HCT116 (cell line): ENCODE measurements around the gene DMBT1. TPM values are rescaled to one million over a fixed set of nuclear protein-coding genes. Genes with fewer than 3 reads are reported as not detected.

ENCODE experiments used
- ATAC-seq: fragments of 200-7000 bp; cut with Tn5 transposase; 2 replicates; pipeline ENCODE4 v1.9.1; 2020; ENCODE audit warnings: mild to moderate bottlenecking, moderate library complexity
- BruUV-seq: library from RNA; stranded (reverse); fragments of 400-500 nt; replicated peaks from 2 replicates; lab custom pipeline; 2021; lab: Mats Ljungman, UMichigan
- CTCF ChIA-PET: fragments of 300-600 bp; sonication (Branson Sonifier 250); formaldehyde crosslinking; loops from one replicate; lab custom pipeline; 2021; ENCODE audit warnings: antibody characterized with exemption; lab: Charles Lee
- POLR2A ChIA-PET: fragments of 300-600, 350-600 bp; sonication (Branson Sonifier 250); formaldehyde crosslinking; loops from one replicate; lab custom pipeline; 2021; ENCODE audit warnings: antibody characterized with exemption; lab: Charles Lee
- RAD21 ChIA-PET, 2 experiments: fragments of 300-600 bp; sonication (Branson Sonifier 250); formaldehyde crosslinking; loops; one replicate each; lab custom pipeline; 2023; ENCODE audit warnings: low total read pairs in 2 of 2; ENCODE audit not compliant: uncharacterized antibody in 2 of 2, unreplicated experiment in 2 of 2, low non-redundant PET in 1 of 2; lab: Charles Lee
- DNase-seq: peaks from one replicate; pipeline ENCODE4 v3.0.0-alpha.2; 2010; ENCODE audit warnings: low read depth, low spot score
- H2AFZ ChIP-seq: fragments of 200-600 bp; shearing (Covaris generic), sonication (generic); 2 replicates; pipeline ENCODE4 v1.6.1; 2017; ENCODE audit warnings: low read depth, mixed run types, mixed read lengths, antibody characterized with exemption, low read length; ENCODE audit not compliant: poor library complexity, severe bottlenecking
- H3K27ac ChIP-seq: 2 replicates; pipeline ENCODE4 v1.5.1; 2012; ENCODE audit warnings: low read depth, low read length
- H3K27me3 ChIP-seq: fragments of 200-600 bp; sonication (generic); 2 replicates; pipeline ENCODE4 v1.6.1; 2016; ENCODE audit warnings: mixed run types, low read length, mixed read lengths; ENCODE audit not compliant: insufficient read depth
- H3K36me3 ChIP-seq, 2 experiments: fragments of 200-500 bp in 1 of 2; fragments of 200-600 bp in 1 of 2; sonication (Bioruptor generic) in 1 of 2; sonication (generic) in 1 of 2; 2 replicates each; pipeline versions ENCODE4 v1.5.1 to v1.6.1; 2014 to 2016; ENCODE audit warnings: low read length in 2 of 2, inconsistent platforms in 1 of 2, mixed read lengths in 1 of 2, mixed run types in 1 of 2; ENCODE audit not compliant: insufficient read depth in 2 of 2, control insufficient read depth in 1 of 2
- H3K4me1 ChIP-seq, 2 experiments: fragments of 200-600 bp in 1 of 2; sonication (generic) in 1 of 2; 2 replicates each; pipeline versions ENCODE4 v1.5.1 to v1.6.1; 2012 to 2017; ENCODE audit warnings: low read length in 2 of 2, inconsistent platforms in 1 of 2, mild to moderate bottlenecking in 1 of 2, mixed read lengths in 1 of 2, mixed run types in 1 of 2, moderate library complexity in 1 of 2; ENCODE audit not compliant: insufficient read depth in 2 of 2, control insufficient read depth in 1 of 2
- H3K4me2 ChIP-seq: fragments of 200-600 bp; sonication (generic); 2 replicates; pipeline ENCODE4 v1.6.1; 2017; ENCODE audit warnings: mixed run types, low read length, mixed read lengths
- H3K4me3 ChIP-seq, 2 experiments: fragments of 200-600 bp in 1 of 2; sonication (generic) in 1 of 2; replicated peaks in 1 of 2; 2 replicates each; pipeline ENCODE4 v1.5.1; 2011 to 2016; ENCODE audit warnings: low read length in 2 of 2, control low read depth in 1 of 2, low read depth in 1 of 2, mild to moderate bottlenecking in 1 of 2, mixed read lengths in 1 of 2, mixed run types in 1 of 2
- H3K79me2 ChIP-seq: fragments of 200-600 bp; sonication (generic); 2 replicates; pipeline ENCODE4 v1.6.1; 2017; ENCODE audit warnings: mild to moderate bottlenecking, mixed run types, low read length, moderate library complexity, mixed read lengths; ENCODE audit not compliant: insufficient read depth
- H3K9ac ChIP-seq: fragments of 200-600 bp; sonication (generic); 2 replicates; pipeline ENCODE4 v1.6.1; 2016; ENCODE audit warnings: low read length, mixed read lengths
- H3K9me2 ChIP-seq: fragments of 200-600 bp; sonication (generic), shearing (Covaris generic); 2 replicates; pipeline ENCODE4 v1.6.1; 2017; ENCODE audit warnings: mixed run types, mild to moderate bottlenecking, moderate library complexity; ENCODE audit not compliant: insufficient read depth
- H3K9me3 ChIP-seq, 2 experiments: fragments of 200-500 bp in 1 of 2; fragments of 200-600 bp in 1 of 2; sonication (Bioruptor generic) in 1 of 2; sonication (generic) in 1 of 2; 2 replicates each; pipeline ENCODE4 v1.6.1; 2014 to 2017; ENCODE audit warnings: low read length in 2 of 2, mixed read lengths in 2 of 2, inconsistent platforms in 1 of 2, low read depth in 1 of 2, mild to moderate bottlenecking in 1 of 2, mixed run types in 1 of 2, moderate library complexity in 1 of 2; ENCODE audit not compliant: control insufficient read depth in 1 of 2, insufficient read depth in 1 of 2
- H4K20me1 ChIP-seq: fragments of 200-600 bp; sonication (generic), shearing (Covaris generic); 2 replicates; pipeline ENCODE4 v1.6.1; 2017; ENCODE audit warnings: mixed run types, mild to moderate bottlenecking, moderate library complexity; ENCODE audit not compliant: insufficient read depth
- CTCF ChIP-seq, 3 experiments: fragments of 200-600 bp in 1 of 3; sonication (generic) in 1 of 3; IDR thresholded peaks in 2 of 3; conservative IDR thresholded peaks in 1 of 3; 2 replicates each; pipeline ENCODE4 v1.5.1; 2012 to 2017; ENCODE audit warnings: low read depth in 2 of 3, low read length in 2 of 3, antibody characterized with exemption in 1 of 3, borderline replicate concordance in 1 of 3, control low read depth in 1 of 3, mild to moderate bottlenecking in 1 of 3, mixed read lengths in 1 of 3, mixed run types in 1 of 3, moderate library complexity in 1 of 3; ENCODE audit not compliant: insufficient read depth in 1 of 3
- ELF1 ChIP-seq: IDR thresholded peaks from 2 replicates; pipeline ENCODE4 v1.6.1; 2012; ENCODE audit warnings: low read depth, borderline replicate concordance
- MAX ChIP-seq: IDR thresholded peaks from 2 replicates; pipeline ENCODE4 v1.6.1; 2012
- RAD21 ChIP-seq: IDR thresholded peaks from 2 replicates; pipeline ENCODE4 v1.6.1; 2012; ENCODE audit warnings: low read depth, mild to moderate bottlenecking
- SIN3A ChIP-seq: IDR thresholded peaks from 2 replicates; pipeline ENCODE4 v1.6.1; 2012; ENCODE audit warnings: low read depth
- intact Hi-C: fragments of 100-400 bp; cut with micrococcal nuclease; formaldehyde crosslinking; loops from 2 replicates; pipeline ENCODE4 v1.10.0; 2022
- total RNA-seq: library from RNA; stranded (reverse); gene quantifications from one replicate; pipeline ENCODE4 v1.2.1, GENCODE V29; 2021; ENCODE audit not compliant: unreplicated experiment
- TF ChIP-seq, protein P1 (sequence below): IDR thresholded peaks from 2 replicates; pipeline ENCODE4 v1.6.1; 2011; ENCODE audit warnings: mild to moderate bottlenecking, low read length, moderate library complexity; ENCODE audit not compliant: insufficient replicate concordance; ENCODE audit errors: extremely low read depth

DMBT1 gene
- total RNA-seq, 1 experiment from 2014 or later, result 0.17 TPM

DNA sequence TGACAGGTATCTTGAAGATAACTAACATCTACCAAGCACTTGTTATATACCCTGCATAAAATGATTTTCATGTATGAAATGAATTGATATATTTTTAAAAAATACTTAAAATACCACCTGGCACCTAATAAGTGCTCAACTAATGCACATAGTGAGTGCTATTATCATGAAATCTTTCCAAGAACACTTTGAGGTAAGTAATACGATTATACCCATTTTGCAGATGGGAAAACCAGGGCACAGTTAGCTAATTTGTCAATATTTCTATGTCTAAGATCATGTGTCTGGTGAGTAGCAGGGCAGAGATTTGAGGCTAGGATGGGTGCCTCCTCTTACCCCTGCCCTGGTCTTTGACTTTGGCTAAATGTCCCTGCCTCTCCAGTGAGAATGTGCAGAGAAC lies 6.1 kb downstream of the DMBT1 start:
- TF ChIP-seq MAX, result 0 out of 2 replicates have a peak, but pooled peaks have one; percentile 3
- TF ChIP-seq, protein P1, sequence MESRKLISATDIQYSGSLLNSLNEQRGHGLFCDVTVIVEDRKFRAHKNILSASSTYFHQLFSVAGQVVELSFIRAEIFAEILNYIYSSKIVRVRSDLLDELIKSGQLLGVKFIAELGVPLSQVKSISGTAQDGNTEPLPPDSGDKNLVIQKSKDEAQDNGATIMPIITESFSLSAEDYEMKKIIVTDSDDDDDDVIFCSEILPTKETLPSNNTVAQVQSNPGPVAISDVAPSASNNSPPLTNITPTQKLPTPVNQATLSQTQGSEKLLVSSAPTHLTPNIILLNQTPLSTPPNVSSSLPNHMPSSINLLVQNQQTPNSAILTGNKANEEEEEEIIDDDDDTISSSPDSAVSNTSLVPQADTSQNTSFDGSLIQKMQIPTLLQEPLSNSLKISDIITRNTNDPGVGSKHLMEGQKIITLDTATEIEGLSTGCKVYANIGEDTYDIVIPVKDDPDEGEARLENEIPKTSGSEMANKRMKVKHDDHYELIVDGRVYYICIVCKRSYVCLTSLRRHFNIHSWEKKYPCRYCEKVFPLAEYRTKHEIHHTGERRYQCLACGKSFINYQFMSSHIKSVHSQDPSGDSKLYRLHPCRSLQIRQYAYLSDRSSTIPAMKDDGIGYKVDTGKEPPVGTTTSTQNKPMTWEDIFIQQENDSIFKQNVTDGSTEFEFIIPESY, result no peak
- TF ChIP-seq CTCF (IDR thresholded peaks at IDR 0.05 in 2 of 3, conservative IDR thresholded peaks at IDR 0.05 in 1 of 3; ENCODE audit: borderline replicate concordance in 1 of 3, insufficient read depth in 1 of 3, low read depth in 2 of 3, low read length in 2 of 3), result no peak
- 0 out of 2 replicates have a peak, but pooled peaks have one; percentile 27 for TF ChIP-seq SIN3A
- no peak for TF ChIP-seq ELF1
- no peak for TF ChIP-seq RAD21
- DNase-seq (no peak), ATAC-seq (no peak)
- H3K27ac ChIP-seq, result no peak overlapping the region
- H2AFZ ChIP-seq, result no peak overlapping the region
- no TSS peak for BruUV-seq
- H3K9ac ChIP-seq, result no peak overlapping the region
- H3K9me2 ChIP-seq, result no peaks in the 10 kb centered on the region
- no peak overlapping the region for H3K4me3 ChIP-seq
- H4K20me1 ChIP-seq, result no peaks in the 10 kb centered on the region
- peaks cover 0 to 4% of the 10 kb centered on the region in 2 experiments; a peak in 1 of 4 replicates for H3K4me1 ChIP-seq
- RAD21 ChIA-PET, result interaction anchor here in 1 of 2 experiments (1.9 kb wide), 1 partner anchor 131 kb away, joined by 12 read pairs; no protein-coding TSS in a partner anchor
- CTCF ChIA-PET, result interaction anchor here (1.5 to 2.0 kb wide), 9 partner anchors 71 to 286 kb away, joined by 7 to 73 read pairs (median 17); no protein-coding TSS in a partner anchor
- H3K27me3 ChIP-seq, result peaks cover 38% of the 10 kb centered on the region
- intact Hi-C loops, result loop anchor here (1.0 to 10.0 kb wide), 4 partner anchors 137 to 1624 kb away; no protein-coding TSS in a partner anchor
- H3K9me3 ChIP-seq, result no peaks in the 10 kb centered on the region
- no peaks in the 10 kb centered on the region for H3K36me3 ChIP-seq
- POLR2A ChIA-PET, result no interaction called here
- no peak overlapping the region for H3K4me2 ChIP-seq
- H3K79me2 ChIP-seq, result no peaks in the 10 kb centered on the region
